Neural progenitor cell (in vitro differentiated cells): Measurements from ENCODE around the gene BICD2.

Source experiments
- EZH2 ChIP-seq: fragments of 200-600 bp; sonication (generic); IDR thresholded peaks from 2 replicates; pipeline ENCODE4 v1.6.1; 2017; ENCODE audit warnings: antibody characterized with exemption, mild to moderate bottlenecking, moderate library complexity
- EZH2phosphoT487 ChIP-seq: fragments of 200-600 bp; sonication (generic); IDR thresholded peaks from 2 replicates; pipeline ENCODE4 v1.6.1; 2017; ENCODE audit warnings: antibody characterized with exemption
- TF ChIP-seq, protein P1 (sequence below): fragments of 200-600 bp; sonication (generic); IDR thresholded peaks from 2 replicates; pipeline ENCODE4 v1.5.1; 2017; ENCODE audit warnings: antibody characterized with exemption, mild to moderate bottlenecking

DNA sequence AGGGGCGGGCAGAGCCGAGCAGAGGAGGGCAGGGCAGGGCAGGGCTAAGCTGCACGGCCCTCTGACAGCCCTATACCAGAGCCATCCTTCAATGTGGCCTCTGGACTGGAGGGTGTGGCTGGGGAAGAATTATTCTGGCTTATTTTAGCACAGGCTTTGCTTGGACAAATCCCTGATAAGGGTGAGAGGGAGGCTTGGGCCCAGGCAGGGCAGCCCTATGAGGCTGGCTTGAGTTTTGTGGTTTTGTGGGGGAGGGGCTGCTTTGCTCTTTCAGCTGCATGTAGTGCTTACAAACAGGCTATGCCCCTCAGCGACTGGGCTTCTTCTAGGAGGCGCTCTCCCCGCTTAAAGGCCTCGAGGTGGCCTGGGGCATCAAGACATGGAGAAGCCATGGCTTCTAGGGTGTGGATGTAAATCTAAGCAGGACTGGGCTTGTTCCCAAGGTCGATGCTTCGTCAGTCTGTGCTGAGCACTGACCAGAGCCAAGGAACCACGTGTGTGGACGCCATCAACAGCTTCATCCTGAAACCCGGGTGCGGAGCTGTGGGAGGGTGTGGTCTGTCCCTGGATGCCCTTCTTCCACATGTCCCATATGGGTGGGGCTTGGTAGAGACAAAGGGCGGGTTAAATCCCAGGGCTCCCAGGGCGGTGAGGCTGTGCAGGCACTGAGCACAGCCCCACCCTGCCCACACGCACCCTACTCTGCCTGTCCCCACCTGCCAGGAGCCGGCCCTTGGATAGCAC lies 49.0 kb downstream of the BICD2 start:
- TF ChIP-seq, protein P1, sequence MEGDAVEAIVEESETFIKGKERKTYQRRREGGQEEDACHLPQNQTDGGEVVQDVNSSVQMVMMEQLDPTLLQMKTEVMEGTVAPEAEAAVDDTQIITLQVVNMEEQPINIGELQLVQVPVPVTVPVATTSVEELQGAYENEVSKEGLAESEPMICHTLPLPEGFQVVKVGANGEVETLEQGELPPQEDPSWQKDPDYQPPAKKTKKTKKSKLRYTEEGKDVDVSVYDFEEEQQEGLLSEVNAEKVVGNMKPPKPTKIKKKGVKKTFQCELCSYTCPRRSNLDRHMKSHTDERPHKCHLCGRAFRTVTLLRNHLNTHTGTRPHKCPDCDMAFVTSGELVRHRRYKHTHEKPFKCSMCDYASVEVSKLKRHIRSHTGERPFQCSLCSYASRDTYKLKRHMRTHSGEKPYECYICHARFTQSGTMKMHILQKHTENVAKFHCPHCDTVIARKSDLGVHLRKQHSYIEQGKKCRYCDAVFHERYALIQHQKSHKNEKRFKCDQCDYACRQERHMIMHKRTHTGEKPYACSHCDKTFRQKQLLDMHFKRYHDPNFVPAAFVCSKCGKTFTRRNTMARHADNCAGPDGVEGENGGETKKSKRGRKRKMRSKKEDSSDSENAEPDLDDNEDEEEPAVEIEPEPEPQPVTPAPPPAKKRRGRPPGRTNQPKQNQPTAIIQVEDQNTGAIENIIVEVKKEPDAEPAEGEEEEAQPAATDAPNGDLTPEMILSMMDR, result no peak
- no peak for TF ChIP-seq EZH2
- TF ChIP-seq EZH2phosphoT487, result no peak
